Measurements from ENCODE around the gene HSF2BP. TPM values are rescaled to one million over a fixed set of nuclear protein-coding genes. Genes with fewer than 3 reads are reported as not detected.
"Not testable (repeated sequence)": the region's sequence is repeated elsewhere in the genome, so short reads cannot be mapped to it uniquely, and the experiment has no call there.

The HSF2BP gene
- 1 to 10 TPM; 1.1 to 1.5 (median 1.2) TPM for polyA plus RNA-seq (ENCODE audit: insufficient read depth in 1 of 5, insufficient read length in 5 of 5, low replicate concordance in 1 of 5)
- long read RNA-seq, donor 1, partial matches to known transcripts, result 33 of 45 reads
- long read RNA-seq, donor 1, other reads (novel, unspliced or antisense), result 12 of 45 reads
- long read RNA-seq, donor 2, partial matches to known transcripts, result 0 of 1 reads
- long read RNA-seq, donor 2, other reads (novel, unspliced or antisense), result 0 of 1 reads
- long read RNA-seq, donor 3, result 0 reads
- long read RNA-seq, donor 4, result 0 reads
- long read RNA-seq, donor 5, result 0 reads
- long read RNA-seq, donor 6, result 0 reads
- long read RNA-seq, donor 7, result 0 reads
- long read RNA-seq, donor 8, result 0 reads

- DNase-seq, result peak; percentile 88
Measured at GRCh38 chr21:43659136-43660000, at the start of gene HSF2BP, which contains the start of gene RRP1B. Gene HSF2BP (minus strand): TSS chr21:43659488. CDS start chr21:43658096, 1,392 bp downstream. Gene RRP1B (plus strand): TSS chr21:43659560. CDS start chr21:43659665, 105 bp downstream.

DNA sequence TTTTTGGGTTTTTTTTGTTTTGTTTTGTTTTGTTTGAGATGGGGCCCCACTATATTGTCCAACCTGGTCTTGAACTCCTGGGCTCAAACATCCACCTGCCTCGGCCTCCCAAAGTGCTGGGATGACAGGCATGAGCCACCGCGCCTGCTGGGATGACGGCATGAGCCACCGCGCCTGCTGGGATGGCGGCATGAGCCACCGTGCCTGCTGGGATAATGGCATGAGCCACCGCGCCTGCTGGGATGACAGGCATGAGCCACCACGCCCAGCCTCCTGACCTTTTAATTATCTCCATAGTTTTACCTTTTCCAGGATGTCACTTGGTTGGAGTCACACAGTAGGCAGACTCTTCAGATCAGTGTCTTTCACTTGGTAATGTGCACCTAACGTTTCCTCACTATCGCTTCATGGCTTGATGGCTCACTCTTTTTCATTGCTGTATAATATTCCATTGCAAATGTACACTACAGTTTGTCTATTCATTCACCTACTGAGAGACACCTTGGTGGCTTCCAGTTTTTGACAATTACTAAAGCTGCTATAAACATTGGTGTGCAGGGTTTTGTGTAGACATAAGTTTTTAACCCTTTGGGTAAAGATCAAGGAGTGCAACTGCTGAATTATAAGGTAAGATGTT lies 49.6 kb upstream of the HSF2BP start:
- DNase-seq, result no peak

DNA sequence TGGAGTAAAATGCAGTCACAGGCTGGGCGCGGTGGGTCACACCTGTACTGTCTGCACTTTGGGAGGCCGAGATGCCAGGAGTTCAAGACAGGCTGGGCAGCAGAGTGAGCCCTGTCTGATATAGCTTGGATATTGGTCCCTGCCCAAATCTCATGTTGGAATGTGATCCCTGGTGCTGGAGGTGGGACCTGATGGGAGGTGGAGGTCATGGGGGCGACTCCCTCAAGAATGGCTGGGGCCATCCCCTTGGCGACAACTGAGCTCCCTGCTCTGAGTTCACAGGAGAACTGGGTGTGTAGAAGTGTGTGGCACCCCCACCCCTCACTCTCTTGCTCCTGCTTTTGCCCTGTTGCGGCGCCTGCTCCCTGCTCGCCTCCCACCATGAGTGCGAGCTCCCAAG lies 48.2 kb upstream of the HSF2BP start:
- no peak for DNase-seq

- no peak for DNase-seq
Measured at GRCh38 chr21:43703035-43703880, 44.0 kb upstream of the HSF2BP start.

DNA sequence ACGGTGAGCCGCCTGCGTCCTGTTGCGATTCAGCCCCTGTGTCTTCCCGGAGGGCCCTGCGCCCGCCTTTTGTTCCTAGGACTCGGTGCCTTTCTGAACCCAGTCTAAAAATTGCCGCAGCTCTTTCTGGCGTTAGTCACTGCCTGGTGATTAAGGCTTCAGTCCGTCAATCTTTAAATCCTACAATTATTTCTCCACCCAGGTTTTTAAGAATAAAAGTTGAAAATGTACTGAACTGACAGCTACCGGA lies 43.4 kb upstream of the HSF2BP start:
- no peak for DNase-seq

GRCh38 chr21:43701936-43702784 lies 42.9 kb upstream of the HSF2BP start:
- no peak for DNase-seq

- no peak for DNase-seq
Measured at GRCh38 chr21:43699933-43700599, 40.8 kb upstream of the HSF2BP start.

DNA sequence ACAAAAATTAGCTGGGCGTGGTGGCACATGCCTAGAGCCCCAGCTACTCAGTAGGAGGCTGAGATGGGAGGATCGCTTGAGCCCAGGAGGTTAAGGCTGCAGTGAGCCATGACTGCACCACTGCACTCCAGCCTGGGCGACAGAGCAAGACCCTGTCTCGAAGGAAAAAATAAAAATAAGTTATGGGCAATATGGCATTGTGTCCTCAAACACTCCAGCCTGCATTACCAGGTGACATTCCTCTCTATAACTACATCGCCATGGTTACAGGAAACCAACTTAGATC lies 40.1 kb upstream of the HSF2BP start:
- DNase-seq, result not testable (repeated sequence)

DNA sequence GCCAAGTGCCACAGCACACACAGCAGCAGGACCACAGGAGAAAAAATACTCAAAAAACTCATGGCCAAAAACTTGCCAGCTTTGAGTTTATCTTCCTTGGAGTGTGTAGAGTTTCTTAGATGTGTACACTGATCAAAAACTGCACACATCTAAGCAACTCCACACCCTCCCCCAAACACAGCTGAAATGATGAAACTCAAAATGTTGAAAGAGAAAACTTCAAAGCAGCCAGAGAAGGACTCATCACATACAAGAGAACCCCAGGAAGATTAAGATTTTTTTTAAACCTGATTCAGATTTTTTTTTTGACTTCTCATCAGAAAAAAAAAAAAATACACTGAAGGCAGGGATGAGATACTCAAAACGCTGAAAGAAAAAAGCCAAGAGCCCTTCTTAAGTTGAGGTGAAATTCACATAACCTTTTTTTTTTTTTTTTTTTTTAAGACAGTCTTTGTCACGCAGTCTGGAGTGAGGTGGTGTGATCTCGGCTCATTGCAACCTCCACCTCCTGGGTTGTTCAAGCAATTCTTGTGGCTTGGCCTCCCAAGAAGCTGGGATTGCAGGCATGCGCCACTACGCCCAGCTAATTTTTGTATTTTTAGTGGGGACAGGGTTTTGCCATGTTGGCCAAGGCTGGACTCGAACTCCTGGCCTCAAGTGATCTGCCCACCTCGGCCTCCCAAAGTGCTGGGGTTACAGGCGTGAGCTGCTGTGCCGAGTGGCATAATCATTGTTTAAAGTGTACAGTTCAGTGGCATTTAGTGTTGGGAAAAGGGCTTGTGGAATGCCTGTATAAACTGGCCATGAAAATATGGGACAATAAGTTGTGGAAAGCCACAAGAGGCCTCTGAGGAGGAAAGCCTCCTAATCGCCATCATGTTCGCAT lies 38.7 kb upstream of the HSF2BP start:
- DNase-seq, result no peak

DNA sequence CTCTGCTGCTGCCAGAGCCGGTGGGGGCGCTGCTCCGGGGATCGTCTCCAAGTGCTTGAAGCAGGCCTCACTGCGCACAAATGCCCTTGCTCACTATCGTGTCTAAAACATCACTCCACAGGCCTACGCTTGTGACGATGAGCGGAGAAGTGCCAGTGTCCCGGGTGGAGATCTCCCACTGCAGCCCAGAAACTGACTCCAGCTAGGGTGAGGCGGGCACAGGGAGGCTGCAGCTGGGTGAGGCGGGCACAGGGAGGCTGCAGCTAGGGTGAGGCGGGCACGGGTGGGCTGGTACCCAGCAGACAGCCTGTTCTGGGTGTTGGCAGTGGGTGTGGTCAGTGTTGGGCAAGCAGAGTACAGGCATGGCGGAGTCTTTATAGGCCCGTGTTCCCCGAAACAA lies 36.9 kb upstream of the HSF2BP start:
- DNase-seq, result no peak

DNA sequence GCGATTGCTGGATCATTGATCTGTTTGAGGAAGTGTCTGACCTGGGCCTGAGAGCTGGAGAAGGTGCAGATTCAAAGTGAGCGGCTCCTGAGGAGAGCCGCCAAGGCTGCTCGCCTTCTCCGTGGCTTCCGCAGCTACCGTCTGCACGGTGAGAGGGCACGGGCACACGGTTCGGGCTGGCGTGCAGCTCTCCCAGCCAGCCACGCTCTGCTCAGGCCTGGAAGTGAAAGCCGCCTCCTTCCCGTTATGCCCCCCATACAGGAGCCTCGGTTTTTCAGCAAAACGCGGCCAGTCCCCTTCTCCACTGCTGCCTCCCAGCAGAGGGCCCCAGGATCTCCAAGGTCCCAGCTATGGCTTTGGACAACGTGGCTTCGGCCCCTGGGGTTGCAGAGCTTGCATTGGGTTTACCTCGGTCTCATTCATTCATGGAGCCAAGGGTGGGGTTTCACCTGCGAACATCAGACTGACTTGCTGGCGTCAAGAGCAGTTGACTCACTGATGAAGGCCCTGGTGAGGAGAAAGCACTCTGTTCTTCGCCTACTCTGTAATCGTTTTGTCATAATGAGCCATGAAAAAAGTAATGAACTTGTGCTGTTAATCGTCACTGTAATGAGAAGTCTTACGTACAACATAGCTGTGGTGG lies 35.3 kb upstream of the HSF2BP start:
- no peak for DNase-seq

DNA sequence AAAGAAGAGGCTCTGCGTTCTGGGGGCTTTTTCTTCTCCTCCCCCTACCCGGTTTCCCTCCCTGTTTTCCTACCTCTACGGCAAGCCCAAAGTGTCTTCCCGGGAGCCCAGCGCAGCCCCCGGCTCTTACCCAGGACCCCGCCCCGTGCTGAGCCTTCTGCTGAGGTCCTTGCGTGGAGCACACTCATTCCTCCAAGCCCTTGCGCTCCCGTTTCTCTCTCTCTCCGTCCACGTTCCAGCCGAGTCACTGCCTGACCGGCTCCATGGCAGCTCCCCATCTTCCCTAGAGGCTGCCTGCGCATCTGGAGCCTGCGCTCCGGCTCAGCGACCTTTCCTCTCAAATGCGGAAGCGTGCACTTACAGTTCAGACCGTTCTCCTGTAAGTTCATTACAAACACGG lies 34.7 kb upstream of the HSF2BP start:
- DNase-seq, result no peak

- no peak for DNase-seq
Measured at GRCh38 chr21:43692949-43693348, 33.7 kb upstream of the HSF2BP start.

DNA sequence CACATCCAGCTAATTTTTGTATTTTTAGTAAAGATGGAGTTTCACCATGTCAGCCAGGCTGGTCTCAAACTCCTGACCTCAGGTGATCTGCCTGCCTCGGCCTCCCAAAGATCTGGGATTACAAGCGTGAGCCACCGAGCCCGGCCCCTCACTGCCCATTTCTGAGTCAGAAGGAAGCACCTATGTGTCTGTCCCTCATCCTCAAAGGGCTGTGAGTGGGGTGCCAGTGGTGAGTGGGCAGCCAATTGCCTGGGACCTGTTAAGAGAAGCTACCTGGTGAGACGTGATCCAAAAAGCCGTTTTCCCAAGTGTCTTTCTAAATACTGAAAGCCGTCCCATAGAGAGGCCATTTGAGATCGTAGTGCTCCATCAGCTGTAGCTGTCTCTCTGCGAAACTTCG lies 32.5 kb upstream of the HSF2BP start:
- no peak for DNase-seq

- DNase-seq, result no peak
Measured at GRCh38 chr21:43691086-43691795, 32.0 kb upstream of the HSF2BP start.

DNA sequence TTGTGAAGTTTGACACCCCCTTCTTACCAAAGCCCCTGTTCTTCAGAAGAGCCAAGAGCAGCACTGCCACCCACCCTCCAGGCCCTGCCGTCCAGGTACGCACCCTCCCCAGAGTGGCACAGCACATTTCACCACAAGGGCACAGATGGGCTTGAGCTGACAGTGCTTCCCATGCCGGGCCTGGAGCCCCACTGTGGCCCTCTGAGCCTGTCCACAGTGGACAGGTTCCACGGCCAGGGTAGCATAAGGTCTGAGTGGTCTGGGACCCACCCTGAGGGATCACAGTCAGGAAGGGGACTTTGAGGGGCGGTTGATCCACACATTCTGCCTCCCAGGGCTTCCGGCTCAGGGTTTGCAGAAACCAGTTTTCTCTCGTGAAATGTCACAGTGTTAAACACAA lies 31.1 kb upstream of the HSF2BP start:
- no peak for DNase-seq

DNA sequence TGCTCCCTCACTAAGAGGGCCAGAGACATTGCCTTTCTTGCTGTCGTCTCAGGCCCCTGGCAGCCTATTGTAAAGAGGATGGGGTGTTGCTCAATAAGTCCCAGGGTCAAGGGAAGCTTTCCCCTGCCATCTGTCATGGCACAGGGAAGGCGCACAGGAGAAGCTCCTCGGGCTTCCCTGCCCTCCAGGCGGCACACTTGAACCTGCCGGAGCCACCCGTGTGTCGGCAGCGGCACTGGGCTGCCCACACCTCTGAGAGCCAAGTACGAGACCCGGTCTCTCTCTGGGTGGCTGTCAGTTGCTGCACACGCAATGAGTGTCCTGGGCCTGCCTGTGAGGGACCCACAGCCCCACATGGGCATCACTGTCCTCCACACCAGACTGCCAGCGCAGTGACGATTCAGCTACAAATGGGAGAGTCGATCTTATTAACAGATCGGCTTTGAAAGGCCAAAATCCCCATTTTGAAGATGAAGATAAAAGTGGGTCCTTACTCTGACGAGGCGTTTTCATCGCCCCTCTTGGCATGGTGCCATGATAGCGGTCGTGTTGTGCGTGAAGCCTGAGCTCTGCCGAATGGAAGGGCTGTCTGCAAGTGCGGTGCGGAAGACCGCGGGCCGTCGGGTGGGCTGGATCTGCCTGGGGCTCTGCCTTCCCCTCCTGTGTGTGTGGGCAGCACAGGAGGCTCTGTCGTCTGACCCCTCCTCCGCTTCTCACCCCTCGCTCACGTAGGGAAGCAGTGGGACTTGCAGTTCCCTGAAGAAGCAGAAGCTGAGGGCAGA lies 30.5 kb upstream of the HSF2BP start:
- DNase-seq, result no peak

Measured in right lung (tissue), 10 donors.